HG02642 (cell line): Measurements from ENCODE around the gene TAF11L13.
"Not testable (repeated sequence)": the region's sequence is repeated elsewhere in the genome, so short reads cannot be mapped to it uniquely, and the experiment has no call there.

Source experiments
- ATAC-seq: cut with Tn5 transposase; IDR thresholded peaks from one replicate; pipeline ENCODE4 v1.9.1; 2021; ENCODE audit warnings: mild to moderate bottlenecking; ENCODE audit not compliant: unreplicated experiment, poor library complexity

The TAF11L13 gene

DNA sequence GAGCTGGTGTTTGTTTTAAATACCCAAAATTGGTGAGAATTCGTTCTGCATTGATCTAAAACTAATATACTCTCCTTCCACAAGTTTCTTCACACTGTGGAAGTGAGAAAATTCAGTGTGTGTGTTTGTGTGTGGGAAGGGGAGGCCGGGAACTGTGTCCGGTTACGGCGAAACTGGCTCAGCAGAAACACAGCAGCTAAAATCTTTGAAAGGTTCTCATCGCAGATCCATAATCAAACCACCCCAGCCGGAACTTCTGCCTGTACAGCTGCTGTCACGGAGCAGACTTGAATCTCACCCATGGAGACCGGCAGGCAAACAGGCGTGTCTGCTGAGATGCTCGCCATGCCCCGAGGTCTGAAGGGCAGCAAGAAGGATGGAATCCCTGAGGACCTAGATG lies at the start of gene TAF11L13:
TAF11L13 (plus strand) TSS at position 301 of the 400 bp plus-strand sequence.
- ATAC-seq, result not testable (repeated sequence)

DNA sequence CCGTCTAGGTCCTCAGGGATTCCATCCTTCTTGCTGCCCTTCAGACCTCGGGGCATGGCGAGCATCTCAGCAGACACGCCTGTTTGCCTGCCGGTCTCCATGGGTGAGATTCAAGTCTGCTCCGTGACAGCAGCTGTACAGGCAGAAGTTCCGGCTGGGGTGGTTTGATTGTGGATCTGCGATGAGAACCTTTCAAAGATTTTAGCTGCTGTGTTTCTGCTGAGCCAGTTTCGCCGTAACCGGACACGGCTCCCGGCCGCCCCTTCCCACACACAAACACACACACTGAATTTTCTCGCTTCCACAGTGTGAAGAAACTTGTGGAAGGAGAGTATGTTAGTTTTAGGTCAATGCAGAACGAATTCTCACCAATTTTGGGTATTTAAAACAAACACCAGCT lies 46.2 kb upstream of the TAF11L13 start, which contains the start of gene TAF11L7:
TAF11L7 (minus strand) TSS at position 101 of the 400 bp plus-strand sequence.
- not testable (repeated sequence) for ATAC-seq

DNA sequence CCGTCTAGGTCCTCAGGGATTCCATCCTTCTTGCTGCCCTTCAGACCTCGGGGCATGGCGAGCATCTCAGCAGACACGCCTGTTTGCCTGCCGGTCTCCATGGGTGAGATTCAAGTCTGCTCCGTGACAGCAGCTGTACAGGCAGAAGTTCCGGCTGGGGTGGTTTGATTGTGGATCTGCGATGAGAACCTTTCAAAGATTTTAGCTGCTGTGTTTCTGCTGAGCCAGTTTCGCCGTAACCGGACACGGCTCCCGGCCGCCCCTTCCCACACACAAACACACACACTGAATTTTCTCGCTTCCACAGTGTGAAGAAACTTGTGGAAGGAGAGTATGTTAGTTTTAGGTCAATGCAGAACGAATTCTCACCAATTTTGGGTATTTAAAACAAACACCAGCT lies 41.0 kb upstream of the TAF11L13 start, which contains the start of gene TAF11L8:
TAF11L8 (minus strand) TSS at position 101 of the 400 bp plus-strand sequence.
- not testable (repeated sequence) for ATAC-seq

DNA sequence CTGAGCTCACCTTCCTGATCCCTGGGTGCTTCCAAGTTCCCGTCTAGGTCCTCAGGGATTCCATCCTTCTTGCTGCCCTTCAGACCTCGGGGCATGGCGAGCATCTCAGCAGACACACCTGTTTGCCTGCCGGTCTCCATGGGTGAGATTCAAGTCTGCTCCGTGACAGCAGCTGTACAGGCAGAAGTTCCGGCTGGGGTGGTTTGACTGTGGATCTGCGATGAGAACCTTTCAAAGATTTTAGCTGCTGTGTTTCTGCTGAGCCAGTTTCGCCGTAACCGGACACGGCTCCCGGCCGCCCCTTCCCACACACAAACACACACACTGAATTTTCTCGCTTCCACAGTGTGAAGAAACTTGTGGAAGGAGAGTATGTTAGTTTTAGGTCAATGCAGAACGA lies 37.6 kb upstream of the TAF11L13 start, which contains the start of gene TAF11L9:
TAF11L9 (minus strand) TSS at position 140 of the 400 bp plus-strand sequence.
- not testable (repeated sequence) for ATAC-seq

DNA sequence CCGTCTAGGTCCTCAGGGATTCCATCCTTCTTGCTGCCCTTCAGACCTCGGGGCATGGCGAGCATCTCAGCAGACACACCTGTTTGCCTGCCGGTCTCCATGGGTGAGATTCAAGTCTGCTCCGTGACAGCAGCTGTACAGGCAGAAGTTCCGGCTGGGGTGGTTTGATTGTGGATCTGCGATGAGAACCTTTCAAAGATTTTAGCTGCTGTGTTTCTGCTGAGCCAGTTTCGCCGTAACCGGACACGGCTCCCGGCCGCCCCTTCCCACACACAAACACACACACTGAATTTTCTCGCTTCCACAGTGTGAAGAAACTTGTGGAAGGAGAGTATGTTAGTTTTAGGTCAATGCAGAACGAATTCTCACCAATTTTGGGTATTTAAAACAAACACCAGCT lies 34.2 kb upstream of the TAF11L13 start, which contains the start of gene TAF11L10:
TAF11L10 (minus strand) TSS at position 101 of the 400 bp plus-strand sequence.
- not testable (repeated sequence) for ATAC-seq

DNA sequence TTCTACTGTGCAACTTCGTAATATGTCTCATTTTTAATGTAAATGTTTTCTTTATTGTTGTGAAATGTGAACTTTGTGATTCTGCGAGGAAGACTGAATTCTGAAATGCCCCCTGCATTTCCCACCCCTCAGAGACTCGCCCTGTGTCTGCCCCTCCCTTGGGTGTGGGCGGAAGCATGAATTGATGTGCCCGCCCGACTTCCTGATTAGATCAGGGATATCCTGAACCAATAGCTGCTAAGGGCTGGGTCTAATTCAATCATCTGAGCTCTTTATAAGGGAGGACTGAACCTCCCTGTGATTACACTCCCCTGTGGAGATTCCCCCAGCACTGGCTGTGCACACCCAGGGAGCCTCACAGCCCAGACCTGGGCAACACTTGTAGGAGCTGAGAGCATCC lies 28.0 kb upstream of the TAF11L13 start, which contains the start of gene TAF11L11:
TAF11L11 (plus strand) TSS at position 304 of the 400 bp plus-strand sequence.
- not testable (repeated sequence) for ATAC-seq

DNA sequence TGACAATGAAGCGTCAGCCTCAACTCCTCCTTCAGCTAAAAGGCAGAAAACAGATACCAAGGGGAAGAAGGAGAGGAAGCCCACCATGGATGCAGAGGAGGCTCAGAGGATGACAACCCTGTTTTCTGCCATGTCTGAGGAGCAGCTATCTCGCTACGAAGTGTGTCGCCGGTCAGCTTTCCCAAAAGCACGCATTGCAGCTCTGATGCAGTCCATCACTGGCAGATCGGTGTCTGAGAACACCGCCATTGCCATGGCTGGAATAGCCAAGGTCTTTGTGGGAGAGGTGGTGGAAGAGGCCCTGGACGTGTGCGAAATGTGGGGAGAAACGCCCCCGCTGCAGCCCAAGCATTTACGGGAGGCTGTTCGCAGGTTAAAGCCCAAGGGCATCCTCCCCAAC lies 26.9 kb upstream of the TAF11L13 start:
- no peak for ATAC-seq

DNA sequence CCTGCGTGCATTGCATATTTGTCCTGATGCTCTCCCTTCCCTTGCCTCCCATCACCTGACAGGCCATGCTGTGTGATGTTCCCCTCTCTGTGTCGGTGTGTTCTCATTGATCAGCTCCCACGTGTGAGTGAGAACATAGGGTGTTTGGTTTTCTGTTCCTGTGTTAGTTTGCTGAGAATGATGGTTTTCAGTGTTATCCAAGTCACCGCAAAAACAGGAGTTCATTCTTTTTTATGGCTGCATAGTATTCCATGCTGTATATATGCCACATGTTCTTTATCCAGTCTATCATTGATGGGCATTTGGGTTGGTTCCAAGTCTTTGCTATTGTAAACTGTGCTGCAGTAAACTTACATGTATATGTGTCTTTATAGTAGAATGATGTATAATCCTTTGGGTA lies 24.4 kb upstream of the TAF11L13 start:
- not testable (repeated sequence) for ATAC-seq

DNA sequence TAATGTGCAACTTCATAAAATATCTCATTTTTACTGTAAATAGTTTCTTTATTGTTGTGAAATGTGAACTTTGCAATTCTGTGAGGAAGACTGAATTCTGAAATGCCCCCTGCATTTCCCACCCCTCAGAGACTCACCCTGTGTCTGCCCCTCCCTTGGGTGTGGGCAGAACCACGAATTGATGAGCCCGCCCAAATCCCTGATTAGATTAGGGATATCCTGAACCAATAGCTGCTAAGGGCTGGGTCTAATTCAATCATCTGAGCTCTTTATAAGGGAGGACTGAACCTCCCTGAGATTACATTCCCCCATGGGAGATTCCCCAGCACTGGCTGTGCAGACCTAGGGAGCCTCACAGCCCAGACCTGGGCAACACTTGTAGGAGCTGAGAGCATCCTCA lies 21.8 kb upstream of the TAF11L13 start, which contains the start of gene TAF11L12:
TAF11L12 (plus strand) TSS at position 301 of the 400 bp plus-strand sequence.
- ATAC-seq, result not testable (repeated sequence)

DNA sequence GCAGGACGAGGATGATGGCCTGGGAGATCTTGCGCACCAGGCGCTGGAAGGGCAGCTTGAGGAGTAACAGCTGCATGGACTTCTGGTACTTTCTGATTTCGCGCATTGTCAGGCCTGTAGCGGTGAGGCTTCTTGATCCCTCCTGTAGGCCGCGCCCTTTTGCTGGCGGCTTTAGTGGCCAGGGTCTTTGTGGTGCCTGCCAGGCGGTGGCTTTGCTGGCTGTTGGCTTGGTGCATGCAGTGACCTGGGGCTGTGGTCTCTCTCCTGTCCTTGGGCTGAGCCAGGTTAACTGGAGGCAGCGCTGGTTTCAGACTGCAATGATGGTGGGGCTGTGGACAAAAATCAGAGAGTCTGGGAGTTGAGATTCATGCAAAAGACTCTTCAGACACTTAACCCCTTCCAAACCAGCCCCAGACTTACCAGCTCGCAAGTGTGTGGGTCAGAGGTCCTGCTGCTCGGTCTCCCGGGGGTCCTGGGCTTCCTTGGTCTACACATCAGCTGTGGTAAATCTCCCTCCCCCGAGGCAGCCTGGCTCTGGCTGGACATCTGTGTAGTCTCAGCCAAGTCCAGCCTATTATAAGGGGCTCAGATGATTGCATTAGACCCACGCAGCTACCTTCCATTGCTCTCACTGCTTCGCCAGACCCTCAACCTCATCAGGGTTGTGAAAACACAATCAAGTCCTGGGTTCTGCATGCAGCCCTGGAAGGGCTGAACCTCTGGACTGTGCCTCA lies 16.8 kb upstream of the TAF11L13 start:
- no peak for ATAC-seq

DNA sequence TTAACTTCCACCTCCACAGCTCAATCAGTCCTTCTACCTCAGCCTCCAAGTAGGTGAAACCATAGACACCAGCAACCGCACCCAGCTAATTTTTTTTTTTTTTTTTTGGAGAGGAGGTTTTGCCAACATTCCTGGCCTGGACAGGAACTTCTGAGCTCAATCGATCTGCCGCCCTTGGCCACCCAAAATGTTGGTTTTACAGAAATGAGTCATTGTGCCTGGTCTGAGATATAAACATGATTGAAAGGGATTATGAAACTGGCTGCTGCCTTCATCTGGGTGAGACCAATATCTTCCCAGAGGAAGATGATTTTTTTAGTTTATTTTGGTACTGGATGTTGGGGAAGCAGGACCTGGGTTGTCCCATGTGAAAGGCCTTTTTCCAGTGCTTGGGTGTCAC lies 12.5 kb upstream of the TAF11L13 start:
- ATAC-seq, result no peak

DNA sequence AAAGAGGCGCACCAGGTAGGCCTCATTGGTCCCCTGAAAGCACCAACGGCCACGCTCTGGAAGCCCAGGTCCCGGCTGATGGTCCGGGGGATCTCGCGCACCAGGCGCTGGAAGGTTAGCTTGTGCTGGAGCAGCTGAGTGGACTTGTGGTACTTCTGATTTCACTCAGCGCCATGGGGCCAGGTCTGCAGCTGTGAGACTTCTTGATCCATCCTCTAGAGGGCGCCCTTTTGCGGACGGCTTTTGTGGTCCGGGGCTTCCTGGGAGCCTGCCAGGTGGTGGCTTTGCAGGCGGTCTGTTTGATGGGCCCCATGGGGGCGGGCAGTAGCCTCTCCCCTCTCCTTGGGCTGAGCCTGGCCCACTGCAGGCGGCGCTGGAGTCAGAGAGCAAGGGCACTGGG lies 11.3 kb upstream of the TAF11L13 start:
- no peak for ATAC-seq

DNA sequence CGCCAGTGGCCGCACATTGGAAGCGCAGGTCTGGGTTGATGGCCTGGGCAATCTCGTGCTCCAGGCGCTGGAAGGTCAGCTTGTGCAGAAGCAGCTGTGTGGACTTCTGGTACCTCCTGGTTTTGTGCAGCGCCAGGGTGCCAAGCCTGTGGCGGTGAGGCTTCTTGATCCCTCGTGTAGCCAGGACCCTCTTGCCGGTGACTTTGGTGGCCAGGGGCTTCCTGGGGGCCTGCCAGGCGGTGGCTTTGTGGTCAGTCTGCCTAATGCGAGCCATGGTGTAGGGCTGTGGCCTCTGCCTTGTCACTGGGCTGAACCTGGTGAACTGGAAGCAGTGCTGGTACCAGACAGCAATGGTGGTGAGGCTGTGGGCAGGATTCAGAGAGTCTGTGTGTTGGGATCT lies 6.2 kb upstream of the TAF11L13 start:
- no peak for ATAC-seq

DNA sequence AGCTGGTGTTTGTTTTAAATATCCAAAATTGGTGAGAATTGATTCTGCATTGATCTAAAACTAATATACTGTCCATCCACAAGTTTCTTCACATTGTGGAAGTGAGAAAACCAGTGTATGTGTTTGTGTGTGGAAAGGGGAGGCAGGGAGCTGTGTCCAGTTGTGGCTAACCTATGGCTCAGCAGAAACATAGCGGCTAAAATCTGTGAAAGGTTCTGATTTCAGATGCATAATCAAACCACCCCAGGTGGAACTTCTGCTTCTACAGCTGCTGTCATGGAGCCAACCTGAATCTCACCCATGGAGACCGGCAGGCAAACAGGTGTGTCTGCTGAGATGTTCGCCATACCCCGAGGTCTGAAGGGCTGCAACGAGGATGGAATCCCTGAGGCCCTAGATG lies 2.3 kb downstream of the TAF11L13 start, which contains the start of gene TAF11L14:
TAF11L14 (plus strand) TSS at position 301 of the 400 bp plus-strand sequence.
- no peak for ATAC-seq

DNA sequence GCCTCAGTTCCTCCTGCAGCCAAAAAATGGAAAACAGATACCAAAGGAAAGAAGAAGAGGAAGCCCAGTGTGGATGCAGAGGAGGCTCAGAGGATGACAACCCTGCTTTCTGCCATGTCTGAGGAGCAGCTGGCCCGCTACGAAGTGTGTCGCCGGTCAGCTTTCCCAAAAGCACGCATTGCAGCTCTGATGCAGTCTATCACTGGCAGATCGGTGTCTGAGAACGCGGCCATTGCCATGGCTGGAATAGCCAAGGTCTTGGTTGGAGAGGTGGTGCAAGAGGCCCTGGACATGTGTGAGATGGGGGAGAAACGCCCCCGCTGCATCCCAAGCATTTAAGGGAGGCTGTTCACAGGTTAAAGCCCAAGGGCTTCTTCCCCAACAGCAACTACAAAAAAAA lies 17.3 kb downstream of the TAF11L13 start:
- ATAC-seq, result not testable (repeated sequence)

DNA sequence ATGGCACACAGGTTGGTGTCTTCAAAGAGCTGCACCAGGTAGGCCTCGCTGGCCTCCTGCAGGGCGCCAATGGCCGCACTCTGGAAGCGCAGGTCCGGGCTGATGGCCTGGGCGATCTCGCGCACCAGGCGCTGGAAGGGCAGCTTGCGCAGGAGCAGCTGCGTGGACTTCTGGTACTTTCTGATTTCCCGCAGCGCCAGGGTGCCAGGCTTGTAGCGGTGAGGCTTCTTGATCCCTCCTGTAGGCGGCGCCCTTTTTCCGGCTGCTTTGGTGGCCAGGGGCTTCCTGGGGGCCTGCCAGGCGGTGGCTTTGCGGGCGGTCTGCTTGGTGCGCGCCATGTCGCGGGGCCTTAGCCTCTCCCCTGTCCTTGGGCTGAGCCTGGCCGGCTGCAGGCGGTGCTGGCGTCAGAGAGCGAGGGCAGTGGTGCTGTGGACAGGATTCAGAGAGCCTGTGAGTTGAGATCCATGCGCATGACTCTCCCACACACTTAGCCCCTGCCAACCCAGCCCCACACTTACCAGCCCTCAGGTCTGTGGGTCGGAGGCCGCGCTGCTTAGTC lies 23.4 kb downstream of the TAF11L13 start:
- ATAC-seq, result not testable (repeated sequence)

DNA sequence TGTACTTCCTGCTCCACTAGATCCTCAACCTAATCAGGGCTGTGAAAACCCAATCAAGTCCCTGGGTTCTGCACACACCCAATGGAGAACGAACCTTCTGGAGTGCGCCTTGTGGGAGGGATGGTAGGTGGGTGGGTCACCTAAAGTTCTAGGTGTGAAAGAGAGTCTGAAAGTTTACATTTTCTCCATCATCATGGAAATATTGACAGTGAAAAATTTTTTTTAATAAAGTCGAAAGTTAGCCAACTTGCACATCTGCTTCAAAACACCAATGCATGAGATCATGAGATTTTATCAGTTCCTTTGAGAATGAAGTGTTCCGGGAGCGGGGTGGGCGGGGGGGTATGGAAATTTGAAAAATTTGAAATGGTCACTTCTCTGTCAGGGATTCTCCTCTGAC lies 24.0 kb downstream of the TAF11L13 start:
- no peak for ATAC-seq

DNA sequence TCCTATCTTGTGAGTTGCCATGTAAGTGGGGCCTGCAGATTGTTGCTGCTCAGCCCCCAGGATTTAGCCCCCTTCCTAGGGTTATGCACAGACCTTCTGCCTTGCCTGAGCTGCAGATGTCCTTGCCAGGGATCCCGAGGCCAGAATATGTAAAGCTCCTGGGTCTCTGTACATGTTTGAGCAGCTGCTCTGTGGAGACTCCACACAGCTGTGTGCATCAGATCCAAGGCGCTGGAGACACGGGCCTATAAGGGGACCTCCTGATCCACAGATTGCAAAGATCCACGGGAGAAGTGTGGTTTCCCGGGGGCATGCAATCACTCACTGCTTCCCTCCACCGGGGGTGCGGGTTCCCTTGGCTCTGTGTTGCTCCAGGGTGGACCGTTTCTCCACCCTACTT lies 31.3 kb downstream of the TAF11L13 start:
- ATAC-seq, result no peak

DNA sequence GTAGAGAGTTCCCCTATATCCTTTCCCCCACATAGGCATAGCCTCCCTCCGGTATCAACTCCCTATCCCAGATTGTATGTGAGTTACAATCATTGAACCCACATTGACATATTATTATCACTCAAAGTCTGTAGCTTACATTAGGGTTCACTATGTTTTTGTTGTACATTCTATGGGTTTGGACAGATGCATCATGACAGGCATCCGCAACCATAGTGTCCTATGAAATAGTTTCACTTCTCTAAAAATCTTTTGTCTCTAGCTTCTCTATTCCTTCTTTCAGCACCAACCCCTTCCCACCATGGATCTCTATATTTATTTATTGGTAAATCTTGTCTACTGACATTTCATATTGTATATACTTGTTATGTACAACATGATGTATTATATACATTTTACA lies 33.9 kb downstream of the TAF11L13 start:
- no peak for ATAC-seq

DNA sequence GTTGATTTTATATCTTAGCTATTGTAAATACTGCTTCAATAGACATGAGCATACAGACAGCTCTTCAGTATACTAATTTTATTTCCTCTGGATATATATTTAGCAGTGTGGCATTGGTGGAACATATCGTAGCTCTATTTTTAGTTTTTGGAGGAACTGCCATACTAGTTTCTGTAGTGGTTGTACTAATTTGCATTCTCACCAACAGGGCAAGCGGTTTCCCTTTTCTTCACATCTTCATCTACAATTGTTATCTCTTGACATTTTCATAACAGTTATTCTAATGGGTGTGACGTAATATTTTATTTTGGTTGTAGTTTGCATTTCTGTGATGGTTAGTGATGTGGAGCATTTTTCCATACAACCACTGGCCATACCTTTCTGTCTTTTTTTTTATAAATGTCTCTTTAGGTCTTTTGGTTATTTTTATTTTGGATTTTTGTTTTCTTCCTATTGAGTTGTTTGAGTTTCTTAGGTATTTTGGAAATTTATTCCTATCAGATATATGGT lies 34.9 kb downstream of the TAF11L13 start:
- ATAC-seq, result no peak

DNA sequence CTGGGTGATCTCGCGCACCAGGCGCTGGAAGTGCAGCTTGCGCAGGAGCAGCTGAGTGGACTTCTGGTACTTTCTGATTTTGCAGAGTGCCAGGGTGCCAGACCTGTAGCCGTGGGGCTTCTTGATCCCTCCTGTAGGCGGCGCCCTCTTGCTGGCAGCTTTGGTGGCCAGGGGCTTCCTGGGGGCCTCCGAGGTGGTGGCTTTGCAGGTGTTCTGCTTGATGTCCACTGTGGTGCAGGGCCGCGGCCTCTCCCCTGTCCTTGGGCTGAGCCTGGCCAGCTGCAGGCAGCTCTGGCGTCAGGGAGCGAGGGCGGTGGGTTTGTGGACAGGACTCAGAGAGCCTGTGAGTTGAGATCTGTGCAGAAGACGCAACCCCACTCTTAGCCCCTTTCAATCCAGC lies 38.5 kb downstream of the TAF11L13 start:
- ATAC-seq, result no peak
